ENCODE results near the gene AAK1. TPM values are rescaled to one million over a fixed set of nuclear protein-coding genes. Genes with fewer than 3 reads are reported as not detected.

AAK1 gene
- total and polyA plus RNA-seq, 2 donors (not counting 1 experiment from before 2014, with no cell fraction given) = 43.5 to 45.7 TPM

GRCh38 chr2:69588403-69588802, 55.1 kb downstream of the AAK1 start:
- H4K20me1 ChIP-seq (ENCODE audit: control insufficient read depth, extremely low read depth, insufficient read depth, low read length) = no peaks in the 10 kb centered on the region
- H3K79me2 ChIP-seq (ENCODE audit: control insufficient read depth, insufficient read depth, low read length) = peaks cover 41% of the 10 kb centered on the region
- no peak overlapping the region for H3K4me2 ChIP-seq (ENCODE audit: extremely low read depth, insufficient read depth, low read length)

GRCh38 chr2:69585855-69586555, 57.5 kb downstream of the AAK1 start:
- H3K4me1 ChIP-seq (ENCODE audit: control insufficient read depth, extremely low read depth, insufficient read depth, low read length) = peaks cover 4% of the 10 kb centered on the region
- H3K9me3 ChIP-seq (ENCODE audit: control insufficient read depth, insufficient read depth, low read depth, low read length) = no peaks in the 10 kb centered on the region
- H3K36me3 ChIP-seq (ENCODE audit: control insufficient read depth, insufficient read depth, low read length) = no peaks in the 10 kb centered on the region
- H3K4me3 ChIP-seq (replicated peaks in 1 of 4; ENCODE audit: control extremely low read depth in 1 of 4, insufficient read depth in 1 of 4, low read depth in 3 of 4, low read length in 4 of 4) = no peak overlapping the region
- DNase-seq (ENCODE audit: low read depth in 2 of 2) = no peak
- no peaks in the 10 kb centered on the region for H3K27me3 ChIP-seq (ENCODE audit: control insufficient read depth, insufficient read depth, low read length)
- H3K79me2 ChIP-seq (ENCODE audit: control insufficient read depth, insufficient read depth, low read length) = peaks cover 48% of the 10 kb centered on the region
- H3K4me2 ChIP-seq (ENCODE audit: extremely low read depth, insufficient read depth, low read length) = no peak overlapping the region
- H4K20me1 ChIP-seq (ENCODE audit: control insufficient read depth, extremely low read depth, insufficient read depth, low read length) = no peaks in the 10 kb centered on the region
- H2AFZ ChIP-seq (ENCODE audit: low read length) = no peak overlapping the region
- H3K27ac ChIP-seq (ENCODE audit: insufficient read depth, low read length) = no peak overlapping the region
- no peak for TF ChIP-seq CTCF (conservative IDR thresholded peaks at IDR 0.05 in 1 of 2, IDR thresholded peaks at IDR 0.05 in 1 of 2; ENCODE audit: low read depth in 1 of 2, low read length in 2 of 2)
- TF ChIP-seq EZH2 (IDR thresholded peaks at IDR 0.05; ENCODE audit: low read length, missing control alignments) = no peak
- no peak overlapping the region for H3K9ac ChIP-seq (ENCODE audit: insufficient read depth, low read length)

More at GRCh38 chr2:69588403-69588802, 55.1 kb downstream of the AAK1 start:
- H3K4me1 ChIP-seq (ENCODE audit: control insufficient read depth, extremely low read depth, insufficient read depth, low read length) = no peaks in the 10 kb centered on the region
- no peak overlapping the region for H2AFZ ChIP-seq (ENCODE audit: low read length)
- no peaks in the 10 kb centered on the region for H3K36me3 ChIP-seq (ENCODE audit: control insufficient read depth, insufficient read depth, low read length)
- TF ChIP-seq CTCF (conservative IDR thresholded peaks at IDR 0.05 in 1 of 2, IDR thresholded peaks at IDR 0.05 in 1 of 2; ENCODE audit: low read depth in 1 of 2, low read length in 2 of 2) = no peak
- no peak for TF ChIP-seq EZH2 (IDR thresholded peaks at IDR 0.05; ENCODE audit: low read length, missing control alignments)
- no peaks in the 10 kb centered on the region for H3K27me3 ChIP-seq (ENCODE audit: control insufficient read depth, insufficient read depth, low read length)
- H3K4me3 ChIP-seq (replicated peaks in 1 of 4; ENCODE audit: control extremely low read depth in 1 of 4, insufficient read depth in 1 of 4, low read depth in 3 of 4, low read length in 4 of 4) = no peak overlapping the region
- H3K9me3 ChIP-seq (ENCODE audit: control insufficient read depth, insufficient read depth, low read depth, low read length) = no peaks in the 10 kb centered on the region
- no peak overlapping the region for H3K9ac ChIP-seq (ENCODE audit: insufficient read depth, low read length)
- DNase-seq (ENCODE audit: low read depth in 2 of 2) = no peak
- no peak overlapping the region for H3K27ac ChIP-seq (ENCODE audit: insufficient read depth, low read length)

- no peak for DNase-seq (ENCODE audit: low read depth in 2 of 2)
- H4K20me1 ChIP-seq (ENCODE audit: control insufficient read depth, extremely low read depth, insufficient read depth, low read length) = no peaks in the 10 kb centered on the region
These were observed 59.2 kb downstream of the AAK1 start for GRCh38 chr2:69584127-69584889.

More at GRCh38 chr2:69584127-69584889, 59.2 kb downstream of the AAK1 start:
- no peak overlapping the region for H2AFZ ChIP-seq (ENCODE audit: low read length)
- H3K36me3 ChIP-seq (ENCODE audit: control insufficient read depth, insufficient read depth, low read length) = no peaks in the 10 kb centered on the region
- no peak overlapping the region for H3K9ac ChIP-seq (ENCODE audit: insufficient read depth, low read length)
- no peak overlapping the region for H3K4me3 ChIP-seq (replicated peaks in 1 of 4; ENCODE audit: control extremely low read depth in 1 of 4, insufficient read depth in 1 of 4, low read depth in 3 of 4, low read length in 4 of 4)
- no peak for TF ChIP-seq EZH2 (IDR thresholded peaks at IDR 0.05; ENCODE audit: low read length, missing control alignments)
- no peak for TF ChIP-seq CTCF (conservative IDR thresholded peaks at IDR 0.05 in 1 of 2, IDR thresholded peaks at IDR 0.05 in 1 of 2; ENCODE audit: low read depth in 1 of 2, low read length in 2 of 2)
- no peak overlapping the region for H3K4me2 ChIP-seq (ENCODE audit: extremely low read depth, insufficient read depth, low read length)
- H3K4me1 ChIP-seq (ENCODE audit: control insufficient read depth, extremely low read depth, insufficient read depth, low read length) = peaks cover 4% of the 10 kb centered on the region
- H3K27me3 ChIP-seq (ENCODE audit: control insufficient read depth, insufficient read depth, low read length) = no peaks in the 10 kb centered on the region
- peaks cover 50% of the 10 kb centered on the region for H3K79me2 ChIP-seq (ENCODE audit: control insufficient read depth, insufficient read depth, low read length)
- no peak overlapping the region for H3K27ac ChIP-seq (ENCODE audit: insufficient read depth, low read length)
- no peaks in the 10 kb centered on the region for H3K9me3 ChIP-seq (ENCODE audit: control insufficient read depth, insufficient read depth, low read depth, low read length)

All from fibroblast of lung (primary cell).